Measurements from ENCODE around the gene METTL21A.
"Not testable (repeated sequence)": the region's sequence is repeated elsewhere in the genome, so short reads cannot be mapped to it uniquely, and the experiment has no call there.

METTL21A gene

GRCh38 chr2:207625014-207625907 lies at the start of gene METTL21A:
Gene METTL21A, minus strand, starts transcription at chr2:207625394. Its CDS starts 1,019 bp downstream, at chr2:207624375.
- peak; percentile 28 for DNase-seq (ENCODE audit: low read depth, low spot score)

- no peak for DNase-seq (ENCODE audit: low read depth, low spot score)
Observed at GRCh38 chr2:207674826-207675225, 49.6 kb upstream of the METTL21A start.

GRCh38 chr2:207674266-207674774 lies 49.1 kb upstream of the METTL21A start:
- no peak for DNase-seq (ENCODE audit: low read depth, low spot score)

GRCh38 chr2:207673431-207673830 lies 48.2 kb upstream of the METTL21A start:
- DNase-seq (ENCODE audit: low read depth, low spot score) = no peak

- no peak for DNase-seq (ENCODE audit: low read depth, low spot score)
Observed at GRCh38 chr2:207670887-207671286, 45.7 kb upstream of the METTL21A start.

- no peak for DNase-seq (ENCODE audit: low read depth, low spot score)
Observed at GRCh38 chr2:207663870-207664545, 38.8 kb upstream of the METTL21A start.

- no peak for DNase-seq (ENCODE audit: low read depth, low spot score)
Observed at GRCh38 chr2:207662203-207662602, 37.0 kb upstream of the METTL21A start.

- no peak for DNase-seq (ENCODE audit: low read depth, low spot score)
Observed at GRCh38 chr2:207660994-207661393, 35.8 kb upstream of the METTL21A start.

GRCh38 chr2:207658156-207658555 lies 33.0 kb upstream of the METTL21A start:
- no peak for DNase-seq (ENCODE audit: low read depth, low spot score)

- no peak for DNase-seq (ENCODE audit: low read depth, low spot score)
Observed at GRCh38 chr2:207655000-207655399, 29.8 kb upstream of the METTL21A start.

- DNase-seq (ENCODE audit: low read depth, low spot score) = not testable (repeated sequence)
Observed at GRCh38 chr2:207646582-207646981, 21.4 kb upstream of the METTL21A start.

GRCh38 chr2:207643892-207644291 lies 18.7 kb upstream of the METTL21A start:
- no peak for DNase-seq (ENCODE audit: low read depth, low spot score)

GRCh38 chr2:207640661-207641060 lies 15.5 kb upstream of the METTL21A start:
- DNase-seq (ENCODE audit: low read depth, low spot score) = no peak

- DNase-seq (ENCODE audit: low read depth, low spot score) = no peak
Observed at GRCh38 chr2:207640160-207640559, 15.0 kb upstream of the METTL21A start.

- not testable (repeated sequence) for DNase-seq (ENCODE audit: low read depth, low spot score)
Observed at GRCh38 chr2:207639288-207639687, 14.1 kb upstream of the METTL21A start.

GRCh38 chr2:207635468-207636200 lies 10.4 kb upstream of the METTL21A start:
- DNase-seq (ENCODE audit: low read depth, low spot score) = no peak

GRCh38 chr2:207633686-207634085 lies 8.5 kb upstream of the METTL21A start:
- no peak for DNase-seq (ENCODE audit: low read depth, low spot score)

- DNase-seq (ENCODE audit: low read depth, low spot score) = no peak
Observed at GRCh38 chr2:207632575-207633493, 7.6 kb upstream of the METTL21A start.

GRCh38 chr2:207630491-207630890 lies 5.3 kb upstream of the METTL21A start:
- no peak for DNase-seq (ENCODE audit: low read depth, low spot score)

- DNase-seq (ENCODE audit: low read depth, low spot score) = no peak
Observed at GRCh38 chr2:207629553-207629952, 4.4 kb upstream of the METTL21A start.
